Measurements from ENCODE around the gene CSNK2A1. TPM values are rescaled to one million over a fixed set of nuclear protein-coding genes. Genes with fewer than 3 reads are reported as not detected.

Gene CSNK2A1
- total RNA-seq, 1 experiment from 2014 or later: 229 TPM

DNA sequence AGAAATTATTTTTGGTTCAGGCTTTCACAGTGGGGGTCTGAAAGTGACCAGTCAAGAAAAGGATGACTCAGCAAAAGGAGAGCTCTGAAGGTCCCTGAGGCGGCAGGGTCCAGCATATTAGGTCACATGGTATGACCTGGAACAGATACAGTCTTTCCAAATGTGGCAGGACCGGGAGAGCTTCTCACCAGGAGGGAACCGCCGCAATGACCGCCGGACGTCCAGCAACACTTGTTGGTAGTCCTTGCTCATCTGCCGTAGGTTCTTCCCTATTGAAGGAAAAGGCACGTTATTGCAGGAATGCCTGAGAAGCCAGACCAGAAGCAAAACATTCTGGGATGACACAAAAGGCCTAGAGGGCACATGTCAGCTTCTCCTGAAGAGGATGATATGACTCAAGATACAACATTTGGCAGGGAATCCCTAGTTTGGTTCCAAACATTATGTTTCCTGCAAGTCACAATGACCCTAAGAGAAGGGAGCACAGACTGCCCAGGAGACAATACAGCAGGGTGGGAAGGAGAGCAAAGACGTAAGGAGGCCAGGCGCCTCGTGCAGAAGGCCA is 98.6 kb downstream of the CSNK2A1 start:
- H3K4me3 Mint-ChIP-seq: no peak overlapping the region
- WGBS (ENCODE audit: extremely low coverage, insufficient read length, low lambda C conversion rate): no CpG with 5 or more reads among the region's 12 CpGs

More for the DNA sequence above, 98.6 kb downstream of the CSNK2A1 start:
- DNase-seq: no peak
- Histone ChIP-seq H4K8ac (replicated peaks; ENCODE audit: insufficient read length, low read depth, low read length) (no peak overlapping the region), H3K14ac (ENCODE audit: insufficient read depth, low read length) (no peak overlapping the region; the same call in 1 of the 2 replicates), H2BK120ac (ENCODE audit: low read depth, low read length, poor library complexity, severe bottlenecking) (no peak overlapping the region), H2BK20ac (ENCODE audit: low read depth, low read length, poor library complexity, severe bottlenecking) (no peak overlapping the region), H2AFZ (ENCODE audit: low read length) (no peak overlapping the region), H3K27ac (ENCODE audit: insufficient read length, low read depth, low read length) (no peak overlapping the region), H2AK5ac (ENCODE audit: insufficient read length, low read length) (no peak overlapping the region), H3K23me2 (ENCODE audit: insufficient read length, low read depth, low read length, poor library complexity, severe bottlenecking) (no peaks in the 10 kb centered on the region), H3K79me2 (ENCODE audit: insufficient read depth, low read length) (no peaks in the 10 kb centered on the region), H3K27me3 (ENCODE audit: insufficient read depth, low read length) (no peaks in the 10 kb centered on the region), H3T11ph (ENCODE audit: low read length) (no peak overlapping the region), H3K9me3 (ENCODE audit: control insufficient read depth, low read depth, low read length) (no peaks in the 10 kb centered on the region), H4K5ac (ENCODE audit: insufficient read length, low read depth, low read length) (no peak overlapping the region), H4K20me1 (ENCODE audit: control insufficient read depth, insufficient read depth, insufficient read length) (no peaks in the 10 kb centered on the region), H3K4ac (ENCODE audit: low read depth, low read length) (no peak overlapping the region), H3K23ac (ENCODE audit: insufficient read length, low read depth, low read length) (no peak overlapping the region), H4K91ac (ENCODE audit: insufficient read length, low read depth, low read length) (no peak overlapping the region), H2BK12ac (ENCODE audit: insufficient read length, low read depth, low read length) (no peak overlapping the region), H3K18ac (ENCODE audit: insufficient read length, low read depth, low read length) (no peak overlapping the region), H3K79me1 (ENCODE audit: insufficient read depth, low read depth, low read length, poor library complexity, severe bottlenecking) (no peaks in the 10 kb centered on the region), H3K9ac (ENCODE audit: extremely low read depth, insufficient read length, low read length) (no peak overlapping the region), H2BK15ac (ENCODE audit: low read depth, low read length) (no peak overlapping the region), H3K56ac (ENCODE audit: insufficient read length, low read depth, low read length) (no peak overlapping the region), H2BK5ac (ENCODE audit: insufficient read length, low read length) (no peak overlapping the region), H3K4me1 (ENCODE audit: insufficient read depth, low read length) (0 out of 2 replicates have a peak, but pooled peaks cover 3% of the 10 kb centered on the region), H3K4me2 (ENCODE audit: insufficient read depth, insufficient read length, low read length) (no peak overlapping the region)
- Mint-ChIP-seq H3K27me3 (ENCODE audit: low read depth) (no peaks in the 10 kb centered on the region), H3K9me3 (no peaks in the 10 kb centered on the region; a peak in 1 of 5 replicates), H3K27ac (peak overlapping the region in 1 of 3 experiments; percentile 59; a peak in 2 of 7 replicates), H3K36me3 (ENCODE audit: insufficient read depth in 1 of 3, low read depth in 3 of 3) (peaks cover 21 to 63% (median 61%) of the 10 kb centered on the region in 3 experiments; a peak in 6 of 7 replicates), H3K4me1 (peaks cover 11 to 14% of the 10 kb centered on the region in 2 experiments)
- TF ChIP-seq, protein P1, sequence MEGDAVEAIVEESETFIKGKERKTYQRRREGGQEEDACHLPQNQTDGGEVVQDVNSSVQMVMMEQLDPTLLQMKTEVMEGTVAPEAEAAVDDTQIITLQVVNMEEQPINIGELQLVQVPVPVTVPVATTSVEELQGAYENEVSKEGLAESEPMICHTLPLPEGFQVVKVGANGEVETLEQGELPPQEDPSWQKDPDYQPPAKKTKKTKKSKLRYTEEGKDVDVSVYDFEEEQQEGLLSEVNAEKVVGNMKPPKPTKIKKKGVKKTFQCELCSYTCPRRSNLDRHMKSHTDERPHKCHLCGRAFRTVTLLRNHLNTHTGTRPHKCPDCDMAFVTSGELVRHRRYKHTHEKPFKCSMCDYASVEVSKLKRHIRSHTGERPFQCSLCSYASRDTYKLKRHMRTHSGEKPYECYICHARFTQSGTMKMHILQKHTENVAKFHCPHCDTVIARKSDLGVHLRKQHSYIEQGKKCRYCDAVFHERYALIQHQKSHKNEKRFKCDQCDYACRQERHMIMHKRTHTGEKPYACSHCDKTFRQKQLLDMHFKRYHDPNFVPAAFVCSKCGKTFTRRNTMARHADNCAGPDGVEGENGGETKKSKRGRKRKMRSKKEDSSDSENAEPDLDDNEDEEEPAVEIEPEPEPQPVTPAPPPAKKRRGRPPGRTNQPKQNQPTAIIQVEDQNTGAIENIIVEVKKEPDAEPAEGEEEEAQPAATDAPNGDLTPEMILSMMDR (conservative IDR thresholded peaks at IDR 0.05): no peak
